Ovary (tissue), 3 donors: Measurements from ENCODE around the gene TYW1B.
"Not testable (repeated sequence)": the region's sequence is repeated elsewhere in the genome, so short reads cannot be mapped to it uniquely, and the experiment has no call there.

Experiments
- EP300 ChIP-seq: sonication (generic); formaldehyde crosslinking; IDR thresholded peaks from one replicate; pipeline ENCODE4 v1.6.1; 2017; ENCODE audit warnings: antibody characterized with exemption
- POLR2A ChIP-seq: fragments of 450-650 bp; IDR thresholded peaks from one replicate; pipeline ENCODE4 v1.6.1; 2017; ENCODE audit warnings: antibody characterized with exemption, mild to moderate bottlenecking, moderate library complexity
- TF ChIP-seq, protein P1 (sequence below), 3 donors: fragments of 450-650 bp in 2 of 3; fragments of 200-600 bp in 1 of 3; IDR thresholded peaks; one replicate each; pipeline versions ENCODE4 v1.5.1 to v1.8.0; 2016 to 2022; ENCODE audit warnings: antibody characterized with exemption in 3 of 3, mild to moderate bottlenecking in 1 of 3
- donor health status: DM: no; HTN: no; CAD: no.

DNA sequence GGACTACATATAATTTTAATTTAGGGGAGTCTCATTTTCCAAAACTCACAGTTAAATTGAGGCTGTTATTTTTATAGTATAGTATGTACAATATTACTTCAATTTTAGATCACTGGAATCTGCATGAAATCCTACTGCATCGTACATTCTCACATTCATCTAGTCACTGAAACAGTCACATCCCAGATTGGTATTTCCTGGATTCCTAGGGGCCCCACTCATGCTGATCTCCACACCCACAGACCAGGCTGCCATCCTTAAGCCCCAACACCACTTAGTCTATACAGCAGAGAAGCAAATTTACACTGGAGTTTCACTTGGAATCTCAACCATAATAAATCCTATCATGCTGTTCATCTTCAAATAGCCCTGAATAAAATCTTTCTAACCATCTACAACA is 26.4 kb downstream of the TYW1B start:
- TF ChIP-seq, protein P1, sequence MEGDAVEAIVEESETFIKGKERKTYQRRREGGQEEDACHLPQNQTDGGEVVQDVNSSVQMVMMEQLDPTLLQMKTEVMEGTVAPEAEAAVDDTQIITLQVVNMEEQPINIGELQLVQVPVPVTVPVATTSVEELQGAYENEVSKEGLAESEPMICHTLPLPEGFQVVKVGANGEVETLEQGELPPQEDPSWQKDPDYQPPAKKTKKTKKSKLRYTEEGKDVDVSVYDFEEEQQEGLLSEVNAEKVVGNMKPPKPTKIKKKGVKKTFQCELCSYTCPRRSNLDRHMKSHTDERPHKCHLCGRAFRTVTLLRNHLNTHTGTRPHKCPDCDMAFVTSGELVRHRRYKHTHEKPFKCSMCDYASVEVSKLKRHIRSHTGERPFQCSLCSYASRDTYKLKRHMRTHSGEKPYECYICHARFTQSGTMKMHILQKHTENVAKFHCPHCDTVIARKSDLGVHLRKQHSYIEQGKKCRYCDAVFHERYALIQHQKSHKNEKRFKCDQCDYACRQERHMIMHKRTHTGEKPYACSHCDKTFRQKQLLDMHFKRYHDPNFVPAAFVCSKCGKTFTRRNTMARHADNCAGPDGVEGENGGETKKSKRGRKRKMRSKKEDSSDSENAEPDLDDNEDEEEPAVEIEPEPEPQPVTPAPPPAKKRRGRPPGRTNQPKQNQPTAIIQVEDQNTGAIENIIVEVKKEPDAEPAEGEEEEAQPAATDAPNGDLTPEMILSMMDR (IDR thresholded peaks at IDR 0.05), result not testable (repeated sequence)
- TF ChIP-seq POLR2A, EP300: not testable (repeated sequence)
